ENCODE measurements around the gene FREM1. TPM values are rescaled to one million over a fixed set of nuclear protein-coding genes. Genes with fewer than 3 reads are reported as not detected.
"Not testable (repeated sequence)": the region's sequence is repeated elsewhere in the genome, so short reads cannot be mapped to it uniquely, and the experiment has no call there.

FREM1 gene
- total RNA-seq, 1 donor from 2014 or later = not detected

DNA sequence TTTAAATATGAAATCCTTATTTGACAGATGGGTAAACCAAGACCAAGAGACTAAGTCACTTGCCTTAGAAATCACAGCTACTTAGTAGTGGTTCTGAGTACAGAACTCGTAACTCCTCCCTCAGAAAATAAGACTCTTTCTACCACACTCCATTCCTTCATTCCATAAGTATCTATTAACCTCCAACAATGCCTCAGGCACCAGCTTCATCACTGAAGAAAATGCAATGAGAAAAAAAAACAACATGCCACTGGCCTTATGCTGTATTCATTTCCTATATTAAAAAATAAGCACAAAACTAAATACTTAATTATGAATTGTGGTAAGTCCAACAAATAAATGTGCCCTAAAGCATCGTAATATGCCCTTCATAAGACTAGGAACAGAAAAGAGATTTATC lies 13.5 kb upstream of the FREM1 start:
- no peak for DNase-seq
- Mint-ChIP-seq H3K27ac (no peak overlapping the region), H3K4me1 (no peaks in the 10 kb centered on the region), H3K27me3 (no peaks in the 10 kb centered on the region), H3K36me3 (ENCODE audit: low read depth) (no peaks in the 10 kb centered on the region), H3K4me3 (no peak overlapping the region), H3K9me3 (no peaks in the 10 kb centered on the region)
- TF ChIP-seq, protein P1, sequence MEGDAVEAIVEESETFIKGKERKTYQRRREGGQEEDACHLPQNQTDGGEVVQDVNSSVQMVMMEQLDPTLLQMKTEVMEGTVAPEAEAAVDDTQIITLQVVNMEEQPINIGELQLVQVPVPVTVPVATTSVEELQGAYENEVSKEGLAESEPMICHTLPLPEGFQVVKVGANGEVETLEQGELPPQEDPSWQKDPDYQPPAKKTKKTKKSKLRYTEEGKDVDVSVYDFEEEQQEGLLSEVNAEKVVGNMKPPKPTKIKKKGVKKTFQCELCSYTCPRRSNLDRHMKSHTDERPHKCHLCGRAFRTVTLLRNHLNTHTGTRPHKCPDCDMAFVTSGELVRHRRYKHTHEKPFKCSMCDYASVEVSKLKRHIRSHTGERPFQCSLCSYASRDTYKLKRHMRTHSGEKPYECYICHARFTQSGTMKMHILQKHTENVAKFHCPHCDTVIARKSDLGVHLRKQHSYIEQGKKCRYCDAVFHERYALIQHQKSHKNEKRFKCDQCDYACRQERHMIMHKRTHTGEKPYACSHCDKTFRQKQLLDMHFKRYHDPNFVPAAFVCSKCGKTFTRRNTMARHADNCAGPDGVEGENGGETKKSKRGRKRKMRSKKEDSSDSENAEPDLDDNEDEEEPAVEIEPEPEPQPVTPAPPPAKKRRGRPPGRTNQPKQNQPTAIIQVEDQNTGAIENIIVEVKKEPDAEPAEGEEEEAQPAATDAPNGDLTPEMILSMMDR (IDR thresholded peaks at IDR 0.05) = no peak
- POLR2A ChIA-PET = no interaction called here
- CTCF ChIA-PET = no interaction called here
- ATAC-seq (ENCODE audit: low read depth) = no peak
- intact Hi-C loops (cut with micrococcal nuclease) = no loop called here

DNA sequence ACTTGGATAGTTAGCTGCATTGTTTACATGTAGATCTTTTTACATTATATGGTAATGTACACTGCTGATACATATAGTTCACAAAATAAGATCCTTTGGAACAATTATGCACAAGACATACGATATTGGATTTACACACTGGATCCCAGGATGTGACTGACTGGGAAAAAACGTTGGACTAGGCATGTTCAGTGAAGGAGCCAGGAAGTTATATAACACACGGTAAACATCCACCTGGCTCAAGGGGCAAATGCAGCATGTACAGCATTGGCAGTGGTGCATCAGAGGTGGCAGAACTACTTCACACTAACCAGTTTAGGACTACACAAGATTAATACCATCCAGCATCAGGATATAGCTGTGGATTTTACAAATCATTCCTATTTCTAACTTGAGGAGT lies 10.6 kb upstream of the FREM1 start:
- H3K36me3 Mint-ChIP-seq (ENCODE audit: low read depth); H3K27ac Mint-ChIP-seq; H3K4me1 Mint-ChIP-seq; intact Hi-C loops (cut with micrococcal nuclease); ATAC-seq (ENCODE audit: low read depth); H3K4me3 Mint-ChIP-seq; DNase-seq; H3K9me3 Mint-ChIP-seq; CTCF ChIA-PET; POLR2A ChIA-PET; H3K27me3 Mint-ChIP-seq: not testable (repeated sequence)

DNA sequence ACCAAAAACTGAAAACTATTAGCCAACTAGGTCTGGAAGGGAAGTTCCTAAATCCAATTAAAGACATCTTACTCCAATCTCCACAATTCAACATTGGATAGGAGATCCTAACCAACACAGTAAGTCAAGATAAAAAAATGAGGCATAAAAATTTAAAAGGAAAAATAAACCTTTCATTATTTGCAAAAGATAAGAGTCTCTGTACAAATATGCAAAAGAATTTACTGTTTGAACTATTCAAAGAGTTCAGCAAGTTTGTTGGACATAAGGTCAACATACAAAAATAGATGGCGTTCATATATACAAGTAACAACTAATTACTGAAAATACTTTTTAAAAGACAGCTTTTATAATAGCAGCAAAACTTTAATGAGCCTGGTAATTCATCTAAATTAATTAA lies 3.1 kb upstream of the FREM1 start:
- TF ChIP-seq, protein P1 (IDR thresholded peaks at IDR 0.05) = no peak
- Mint-ChIP-seq H3K4me3 (no peak overlapping the region), H3K4me1 (no peaks in the 10 kb centered on the region), H3K27me3 (no peaks in the 10 kb centered on the region), H3K36me3 (ENCODE audit: low read depth) (no peaks in the 10 kb centered on the region), H3K9me3 (no peaks in the 10 kb centered on the region), H3K27ac (no peak overlapping the region)
- ATAC-seq (ENCODE audit: low read depth) = no peak
- CTCF ChIA-PET = no interaction called here
- no peak for DNase-seq
- POLR2A ChIA-PET = no interaction called here
- intact Hi-C loops (cut with micrococcal nuclease) = no loop called here

DNA sequence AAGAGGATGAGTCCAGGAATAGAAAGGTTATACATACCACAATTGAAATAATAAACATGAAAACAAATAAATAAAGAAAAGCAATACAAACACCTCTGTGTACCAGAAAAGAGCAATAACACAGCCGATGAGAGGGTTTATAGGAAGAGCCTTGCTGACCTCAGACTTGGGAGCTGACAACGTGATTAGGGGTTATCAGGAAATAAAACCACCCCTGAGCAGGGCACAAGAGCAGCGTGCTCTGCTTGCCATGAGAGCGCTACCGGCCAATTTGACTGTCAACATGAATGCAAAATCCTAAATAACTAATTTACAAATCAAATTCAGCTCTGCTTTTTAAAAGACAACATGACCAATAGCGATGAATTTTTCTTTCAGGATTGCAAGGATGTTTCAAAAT lies 2.6 kb upstream of the FREM1 start:
- Mint-ChIP-seq H3K36me3 (ENCODE audit: low read depth) (no peaks in the 10 kb centered on the region), H3K4me3 (no peak overlapping the region), H3K4me1 (no peaks in the 10 kb centered on the region), H3K27ac (no peak overlapping the region), H3K27me3 (no peaks in the 10 kb centered on the region), H3K9me3 (no peaks in the 10 kb centered on the region)
- TF ChIP-seq, protein P1 (IDR thresholded peaks at IDR 0.05) = no peak
- ChIA-PET CTCF (no interaction called here), POLR2A (no interaction called here)
- ATAC-seq (ENCODE audit: low read depth) = no peak
- DNase-seq = no peak
- intact Hi-C loops (cut with micrococcal nuclease) = no loop called here

- ATAC-seq (ENCODE audit: low read depth) (no peak), DNase-seq (no peak)
- H3K9me3 Mint-ChIP-seq = no peaks in the 10 kb centered on the region
- no peaks in the 10 kb centered on the region for H3K36me3 Mint-ChIP-seq (ENCODE audit: low read depth)
- TF ChIP-seq, protein P1 (IDR thresholded peaks at IDR 0.05) = no peak
- ChIA-PET POLR2A (no interaction called here), CTCF (no interaction called here)
- intact Hi-C loops (cut with micrococcal nuclease) = no loop called here
- H3K27me3 Mint-ChIP-seq = no peaks in the 10 kb centered on the region
- H3K27ac Mint-ChIP-seq = no peak overlapping the region
- H3K4me1 Mint-ChIP-seq = no peaks in the 10 kb centered on the region
- no peak overlapping the region for H3K4me3 Mint-ChIP-seq
These were observed 818 bp upstream of the FREM1 start for GRCh38 chr9:14911046-14911445.

GRCh38 chr9:14909601-14909960 lies 647 bp downstream of the FREM1 start:
- ChIA-PET CTCF (no interaction called here), POLR2A (no interaction called here)
- ATAC-seq (ENCODE audit: low read depth) (no peak), DNase-seq (no peak)
- TF ChIP-seq, protein P1 (IDR thresholded peaks at IDR 0.05) = no peak
- Mint-ChIP-seq H3K4me3 (no peak overlapping the region), H3K36me3 (ENCODE audit: low read depth) (no peaks in the 10 kb centered on the region), H3K9me3 (no peaks in the 10 kb centered on the region), H3K27me3 (no peaks in the 10 kb centered on the region), H3K27ac (no peak overlapping the region), H3K4me1 (no peaks in the 10 kb centered on the region)
- intact Hi-C loops (cut with micrococcal nuclease) = no loop called here

All from activated B cell treated with CpG ODN at 0.5 μM for 24 hours (primary cell).